Measurements from ENCODE around the gene MORN1. TPM values are rescaled to one million over a fixed set of nuclear protein-coding genes. Genes with fewer than 3 reads are reported as not detected.

Gene MORN1
- total and polyA plus RNA-seq, 10 of the 15 experiments (the other 5 are each of a cell fraction or from before 2014, with no cell fraction given), result 0.76 to 7.9 (median 5.5) TPM

DNA sequence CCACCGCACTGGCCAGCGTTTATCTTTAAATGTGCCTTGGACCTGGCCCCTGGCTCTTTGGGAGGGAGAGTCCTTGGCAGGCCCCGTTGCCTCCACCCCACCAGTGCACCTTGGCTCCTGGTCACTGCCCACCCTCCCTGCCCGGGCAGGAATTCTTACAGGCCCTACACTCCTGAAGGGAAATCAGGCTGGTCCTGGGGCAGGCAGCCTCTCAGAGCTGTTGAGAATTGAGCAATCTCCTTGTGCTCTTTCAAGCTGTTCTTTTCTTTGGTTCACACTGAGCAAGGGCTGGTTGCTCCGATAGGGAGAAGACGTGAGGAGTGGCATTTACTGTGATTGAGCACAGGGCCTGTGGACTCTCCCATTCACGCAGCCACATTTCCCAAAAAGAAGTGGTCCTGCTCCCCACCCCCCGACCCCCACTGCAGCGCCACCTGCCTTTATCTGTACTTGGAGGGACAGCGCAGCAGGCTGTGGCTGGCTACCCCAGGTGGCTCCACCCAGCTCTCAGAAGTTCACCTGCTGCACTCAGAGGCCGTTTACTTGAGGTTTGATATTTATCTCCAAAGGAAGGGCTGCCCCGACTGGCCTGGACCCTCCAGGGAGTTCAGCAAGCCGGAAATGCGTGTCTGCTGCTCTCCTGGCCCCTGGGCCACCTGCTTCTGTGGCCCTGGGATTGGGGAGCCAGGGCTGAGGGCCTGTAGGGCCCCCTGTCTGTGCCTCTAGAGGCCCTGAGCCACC is 115.4 kb downstream of the MORN1 start:
- intact Hi-C loops (cut with micrococcal nuclease; ENCODE audit: unreplicated experiment) (no loop called here), in situ Hi-C loops (cut with MboI) (no loop called here)
- no peak overlapping the region for H3K4me3 ChIP-seq
- DNase-seq (ENCODE audit: low read depth, low spot score) (no peak), FAIRE-seq (no peak), ATAC-seq (no peak)
- ChIA-PET RAD21 (ENCODE audit: unreplicated experiment) (no interaction called here), SMC1A (ENCODE audit: uncharacterized antibody, unreplicated experiment) (no interaction called here), POLR2A (no interaction called here), CTCF (no interaction called here)
- H2AFZ ChIP-seq (ENCODE audit: control insufficient read depth, low read depth, low read length), result no peak overlapping the region
- H3K36me3 ChIP-seq (ENCODE audit: control insufficient read depth in 2 of 2, insufficient read depth in 2 of 2, low read length in 1 of 2), result peaks cover 0 to 7% of the 10 kb centered on the region in 2 experiments; a peak in 2 of 4 replicates
- no TSS peak for BruUV-seq (replicated peaks)
- H3K79me2 ChIP-seq (ENCODE audit: control insufficient read depth, insufficient read depth, low read length), result no peaks in the 10 kb centered on the region
- H4K20me1 ChIP-seq (ENCODE audit: control insufficient read depth, insufficient read depth), result no peaks in the 10 kb centered on the region
- no peaks in the 10 kb centered on the region for H3K27me3 ChIP-seq (replicated peaks in 1 of 2; ENCODE audit: control insufficient read depth in 2 of 2, insufficient read depth in 2 of 2, low read length in 1 of 2)
- no peaks in the 10 kb centered on the region for H3K4me1 ChIP-seq (ENCODE audit: control insufficient read depth, insufficient read depth, low read length)
- H3K9ac ChIP-seq (ENCODE audit: control insufficient read depth, insufficient read depth, low read length), result no peak overlapping the region
- H3K27ac ChIP-seq (ENCODE audit: control insufficient read depth, insufficient read depth), result no peak overlapping the region
- H3K9me3 ChIP-seq (replicated peaks; ENCODE audit: control insufficient read depth, insufficient read depth, low read length), result no peaks in the 10 kb centered on the region; the same call in 2 of the 3 replicates
- H3K4me2 ChIP-seq (ENCODE audit: control insufficient read depth, insufficient read depth), result no peak overlapping the region
- WGBS (ENCODE audit: insufficient coverage, insufficient replicate concordance, low lambda C conversion rate, missing lambda C conversion rate), result 71% methylated on average over 14 of the region's 14 CpGs
- TF ChIP-seq STAT3 (IDR thresholded peaks at IDR 0.05; ENCODE audit: low read depth, low read length) (no peak), ZNF24 (IDR thresholded peaks at IDR 0.05) (no peak), CEBPB (IDR thresholded peaks at IDR 0.05; ENCODE audit: borderline replicate concordance in 1 of 2, low read depth in 2 of 2, low read length in 2 of 2) (no peak), NFIC (IDR thresholded peaks at IDR 0.05; ENCODE audit: low read depth, low read length) (no peak), NR2C1 (IDR thresholded peaks at IDR 0.05) (no peak), FOXM1 (IDR thresholded peaks at IDR 0.05; ENCODE audit: low read depth, low read length) (no peak), MXI1 (IDR thresholded peaks at IDR 0.05; ENCODE audit: low read depth, low read length) (no peak)
- TF ChIP-seq, protein P1, sequence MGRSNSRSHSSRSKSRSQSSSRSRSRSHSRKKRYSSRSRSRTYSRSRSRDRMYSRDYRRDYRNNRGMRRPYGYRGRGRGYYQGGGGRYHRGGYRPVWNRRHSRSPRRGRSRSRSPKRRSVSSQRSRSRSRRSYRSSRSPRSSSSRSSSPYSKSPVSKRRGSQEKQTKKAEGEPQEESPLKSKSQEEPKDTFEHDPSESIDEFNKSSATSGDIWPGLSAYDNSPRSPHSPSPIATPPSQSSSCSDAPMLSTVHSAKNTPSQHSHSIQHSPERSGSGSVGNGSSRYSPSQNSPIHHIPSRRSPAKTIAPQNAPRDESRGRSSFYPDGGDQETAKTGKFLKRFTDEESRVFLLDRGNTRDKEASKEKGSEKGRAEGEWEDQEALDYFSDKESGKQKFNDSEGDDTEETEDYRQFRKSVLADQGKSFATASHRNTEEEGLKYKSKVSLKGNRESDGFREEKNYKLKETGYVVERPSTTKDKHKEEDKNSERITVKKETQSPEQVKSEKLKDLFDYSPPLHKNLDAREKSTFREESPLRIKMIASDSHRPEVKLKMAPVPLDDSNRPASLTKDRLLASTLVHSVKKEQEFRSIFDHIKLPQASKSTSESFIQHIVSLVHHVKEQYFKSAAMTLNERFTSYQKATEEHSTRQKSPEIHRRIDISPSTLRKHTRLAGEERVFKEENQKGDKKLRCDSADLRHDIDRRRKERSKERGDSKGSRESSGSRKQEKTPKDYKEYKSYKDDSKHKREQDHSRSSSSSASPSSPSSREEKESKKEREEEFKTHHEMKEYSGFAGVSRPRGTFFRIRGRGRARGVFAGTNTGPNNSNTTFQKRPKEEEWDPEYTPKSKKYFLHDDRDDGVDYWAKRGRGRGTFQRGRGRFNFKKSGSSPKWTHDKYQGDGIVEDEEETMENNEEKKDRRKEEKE (IDR thresholded peaks at IDR 0.05), result no peak
- TF ChIP-seq, protein P2, sequence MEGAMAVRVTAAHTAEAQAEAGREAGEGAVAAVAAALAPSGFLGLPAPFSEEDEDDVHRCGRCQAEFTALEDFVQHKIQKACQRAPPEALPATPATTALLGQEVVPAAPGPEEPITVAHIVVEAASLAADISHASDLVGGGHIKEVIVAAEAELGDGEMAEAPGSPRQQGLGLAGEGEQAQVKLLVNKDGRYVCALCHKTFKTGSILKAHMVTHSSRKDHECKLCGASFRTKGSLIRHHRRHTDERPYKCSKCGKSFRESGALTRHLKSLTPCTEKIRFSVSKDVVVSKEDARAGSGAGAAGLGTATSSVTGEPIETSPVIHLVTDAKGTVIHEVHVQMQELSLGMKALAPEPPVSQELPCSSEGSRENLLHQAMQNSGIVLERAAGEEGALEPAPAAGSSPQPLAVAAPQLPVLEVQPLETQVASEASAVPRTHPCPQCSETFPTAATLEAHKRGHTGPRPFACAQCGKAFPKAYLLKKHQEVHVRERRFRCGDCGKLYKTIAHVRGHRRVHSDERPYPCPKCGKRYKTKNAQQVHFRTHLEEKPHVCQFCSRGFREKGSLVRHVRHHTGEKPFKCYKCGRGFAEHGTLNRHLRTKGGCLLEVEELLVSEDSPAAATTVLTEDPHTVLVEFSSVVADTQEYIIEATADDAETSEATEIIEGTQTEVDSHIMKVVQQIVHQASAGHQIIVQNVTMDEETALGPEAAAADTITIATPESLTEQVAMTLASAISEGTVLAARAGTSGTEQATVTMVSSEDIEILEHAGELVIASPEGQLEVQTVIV (IDR thresholded peaks at IDR 0.05; ENCODE audit: borderline replicate concordance, partially characterized antibody), result no peak
- TF ChIP-seq, protein P3, sequence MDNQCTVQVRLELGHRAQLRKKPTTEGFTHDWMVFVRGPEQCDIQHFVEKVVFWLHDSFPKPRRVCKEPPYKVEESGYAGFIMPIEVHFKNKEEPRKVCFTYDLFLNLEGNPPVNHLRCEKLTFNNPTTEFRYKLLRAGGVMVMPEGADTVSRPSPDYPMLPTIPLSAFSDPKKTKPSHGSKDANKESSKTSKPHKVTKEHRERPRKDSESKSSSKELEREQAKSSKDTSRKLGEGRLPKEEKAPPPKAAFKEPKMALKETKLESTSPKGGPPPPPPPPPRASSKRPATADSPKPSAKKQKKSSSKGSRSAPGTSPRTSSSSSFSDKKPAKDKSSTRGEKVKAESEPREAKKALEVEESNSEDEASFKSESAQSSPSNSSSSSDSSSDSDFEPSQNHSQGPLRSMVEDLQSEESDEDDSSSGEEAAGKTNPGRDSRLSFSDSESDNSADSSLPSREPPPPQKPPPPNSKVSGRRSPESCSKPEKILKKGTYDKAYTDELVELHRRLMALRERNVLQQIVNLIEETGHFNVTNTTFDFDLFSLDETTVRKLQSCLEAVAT (IDR thresholded peaks at IDR 0.05), result no peak
- TF ChIP-seq, protein P4, sequence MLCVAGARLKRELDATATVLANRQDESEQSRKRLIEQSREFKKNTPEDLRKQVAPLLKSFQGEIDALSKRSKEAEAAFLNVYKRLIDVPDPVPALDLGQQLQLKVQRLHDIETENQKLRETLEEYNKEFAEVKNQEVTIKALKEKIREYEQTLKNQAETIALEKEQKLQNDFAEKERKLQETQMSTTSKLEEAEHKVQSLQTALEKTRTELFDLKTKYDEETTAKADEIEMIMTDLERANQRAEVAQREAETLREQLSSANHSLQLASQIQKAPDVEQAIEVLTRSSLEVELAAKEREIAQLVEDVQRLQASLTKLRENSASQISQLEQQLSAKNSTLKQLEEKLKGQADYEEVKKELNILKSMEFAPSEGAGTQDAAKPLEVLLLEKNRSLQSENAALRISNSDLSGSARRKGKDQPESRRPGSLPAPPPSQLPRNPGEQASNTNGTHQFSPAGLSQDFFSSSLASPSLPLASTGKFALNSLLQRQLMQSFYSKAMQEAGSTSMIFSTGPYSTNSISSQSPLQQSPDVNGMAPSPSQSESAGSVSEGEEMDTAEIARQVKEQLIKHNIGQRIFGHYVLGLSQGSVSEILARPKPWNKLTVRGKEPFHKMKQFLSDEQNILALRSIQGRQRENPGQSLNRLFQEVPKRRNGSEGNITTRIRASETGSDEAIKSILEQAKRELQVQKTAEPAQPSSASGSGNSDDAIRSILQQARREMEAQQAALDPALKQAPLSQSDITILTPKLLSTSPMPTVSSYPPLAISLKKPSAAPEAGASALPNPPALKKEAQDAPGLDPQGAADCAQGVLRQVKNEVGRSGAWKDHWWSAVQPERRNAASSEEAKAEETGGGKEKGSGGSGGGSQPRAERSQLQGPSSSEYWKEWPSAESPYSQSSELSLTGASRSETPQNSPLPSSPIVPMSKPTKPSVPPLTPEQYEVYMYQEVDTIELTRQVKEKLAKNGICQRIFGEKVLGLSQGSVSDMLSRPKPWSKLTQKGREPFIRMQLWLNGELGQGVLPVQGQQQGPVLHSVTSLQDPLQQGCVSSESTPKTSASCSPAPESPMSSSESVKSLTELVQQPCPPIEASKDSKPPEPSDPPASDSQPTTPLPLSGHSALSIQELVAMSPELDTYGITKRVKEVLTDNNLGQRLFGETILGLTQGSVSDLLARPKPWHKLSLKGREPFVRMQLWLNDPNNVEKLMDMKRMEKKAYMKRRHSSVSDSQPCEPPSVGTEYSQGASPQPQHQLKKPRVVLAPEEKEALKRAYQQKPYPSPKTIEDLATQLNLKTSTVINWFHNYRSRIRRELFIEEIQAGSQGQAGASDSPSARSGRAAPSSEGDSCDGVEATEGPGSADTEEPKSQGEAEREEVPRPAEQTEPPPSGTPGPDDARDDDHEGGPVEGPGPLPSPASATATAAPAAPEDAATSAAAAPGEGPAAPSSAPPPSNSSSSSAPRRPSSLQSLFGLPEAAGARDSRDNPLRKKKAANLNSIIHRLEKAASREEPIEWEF (IDR thresholded peaks at IDR 0.05; ENCODE audit: insufficient replicate concordance, low read depth, low read length), result no peak

All from GM12878 (cell line).